Measurements from ENCODE around the gene KAT6B. TPM values are rescaled to one million over a fixed set of nuclear protein-coding genes. Genes with fewer than 3 reads are reported as not detected.

The KAT6B gene
- total RNA-seq, 1 donor from 2014 or later, result 41.0 TPM

DNA sequence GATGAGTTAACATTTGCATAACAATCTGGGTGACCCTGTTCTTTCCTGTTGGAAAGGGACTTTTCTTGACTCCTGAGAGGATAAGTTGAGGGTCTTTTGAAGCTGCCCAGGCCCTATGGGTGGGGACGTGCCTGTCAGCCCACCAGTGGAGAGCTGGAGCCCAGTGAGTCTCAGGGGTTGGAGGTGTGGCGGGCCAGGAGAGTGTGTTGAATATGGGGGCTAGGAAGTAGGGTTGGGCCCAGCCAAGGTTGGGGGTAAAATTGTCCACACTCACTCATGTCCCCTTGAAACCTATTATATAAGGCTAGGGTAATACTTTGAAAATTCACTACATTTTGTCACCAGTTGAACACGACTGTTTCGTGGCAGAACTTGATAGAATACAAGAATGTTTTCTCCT lies 17.9 kb upstream of the KAT6B start:
- no peak overlapping the region for H3K27ac ChIP-seq (replicated peaks)
- H3K4me3 ChIP-seq, result no peak overlapping the region
- H3K27me3 ChIP-seq (ENCODE audit: low read depth), result peaks cover 6% of the 10 kb centered on the region
- DNase-seq, result no peak
- TF ChIP-seq, protein P1, sequence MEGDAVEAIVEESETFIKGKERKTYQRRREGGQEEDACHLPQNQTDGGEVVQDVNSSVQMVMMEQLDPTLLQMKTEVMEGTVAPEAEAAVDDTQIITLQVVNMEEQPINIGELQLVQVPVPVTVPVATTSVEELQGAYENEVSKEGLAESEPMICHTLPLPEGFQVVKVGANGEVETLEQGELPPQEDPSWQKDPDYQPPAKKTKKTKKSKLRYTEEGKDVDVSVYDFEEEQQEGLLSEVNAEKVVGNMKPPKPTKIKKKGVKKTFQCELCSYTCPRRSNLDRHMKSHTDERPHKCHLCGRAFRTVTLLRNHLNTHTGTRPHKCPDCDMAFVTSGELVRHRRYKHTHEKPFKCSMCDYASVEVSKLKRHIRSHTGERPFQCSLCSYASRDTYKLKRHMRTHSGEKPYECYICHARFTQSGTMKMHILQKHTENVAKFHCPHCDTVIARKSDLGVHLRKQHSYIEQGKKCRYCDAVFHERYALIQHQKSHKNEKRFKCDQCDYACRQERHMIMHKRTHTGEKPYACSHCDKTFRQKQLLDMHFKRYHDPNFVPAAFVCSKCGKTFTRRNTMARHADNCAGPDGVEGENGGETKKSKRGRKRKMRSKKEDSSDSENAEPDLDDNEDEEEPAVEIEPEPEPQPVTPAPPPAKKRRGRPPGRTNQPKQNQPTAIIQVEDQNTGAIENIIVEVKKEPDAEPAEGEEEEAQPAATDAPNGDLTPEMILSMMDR (IDR thresholded peaks at IDR 0.05; ENCODE audit: borderline replicate concordance), result no peak
- intact Hi-C loops (cut with micrococcal nuclease), result no loop called here
- no peaks in the 10 kb centered on the region for H3K36me3 ChIP-seq
- peaks cover 4% of the 10 kb centered on the region for H3K9me3 ChIP-seq (replicated peaks)
- no peaks in the 10 kb centered on the region for H3K4me1 ChIP-seq

DNA sequence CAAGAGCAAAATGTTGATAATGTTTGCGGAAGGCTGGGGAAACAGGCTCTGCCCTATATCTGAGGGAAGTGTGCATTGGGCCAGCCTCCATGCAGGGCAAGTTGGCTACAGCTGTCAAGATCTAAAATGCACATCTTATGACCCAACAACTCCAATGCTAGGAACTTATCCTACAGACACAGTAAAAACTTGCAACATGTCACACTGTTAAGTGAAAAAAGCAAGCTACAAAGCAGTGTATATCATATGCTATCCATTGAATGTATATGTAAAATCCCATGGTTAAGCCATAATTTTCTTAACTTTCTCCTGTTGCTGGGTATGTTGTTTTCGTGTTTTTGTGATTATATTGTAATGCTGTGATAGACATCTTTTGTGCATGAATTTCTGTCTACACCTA lies 16.3 kb upstream of the KAT6B start:
- DNase-seq, result no peak
- Histone ChIP-seq H3K4me3 (no peak overlapping the region), H3K27me3 (ENCODE audit: low read depth) (peaks cover 6% of the 10 kb centered on the region), H3K9me3 (replicated peaks) (peaks cover 4% of the 10 kb centered on the region), H3K36me3 (no peaks in the 10 kb centered on the region), H3K4me1 (no peaks in the 10 kb centered on the region), H3K27ac (replicated peaks) (no peak overlapping the region)
- intact Hi-C loops (cut with micrococcal nuclease), result no loop called here
- TF ChIP-seq, protein P1 (IDR thresholded peaks at IDR 0.05; ENCODE audit: borderline replicate concordance), result no peak

DNA sequence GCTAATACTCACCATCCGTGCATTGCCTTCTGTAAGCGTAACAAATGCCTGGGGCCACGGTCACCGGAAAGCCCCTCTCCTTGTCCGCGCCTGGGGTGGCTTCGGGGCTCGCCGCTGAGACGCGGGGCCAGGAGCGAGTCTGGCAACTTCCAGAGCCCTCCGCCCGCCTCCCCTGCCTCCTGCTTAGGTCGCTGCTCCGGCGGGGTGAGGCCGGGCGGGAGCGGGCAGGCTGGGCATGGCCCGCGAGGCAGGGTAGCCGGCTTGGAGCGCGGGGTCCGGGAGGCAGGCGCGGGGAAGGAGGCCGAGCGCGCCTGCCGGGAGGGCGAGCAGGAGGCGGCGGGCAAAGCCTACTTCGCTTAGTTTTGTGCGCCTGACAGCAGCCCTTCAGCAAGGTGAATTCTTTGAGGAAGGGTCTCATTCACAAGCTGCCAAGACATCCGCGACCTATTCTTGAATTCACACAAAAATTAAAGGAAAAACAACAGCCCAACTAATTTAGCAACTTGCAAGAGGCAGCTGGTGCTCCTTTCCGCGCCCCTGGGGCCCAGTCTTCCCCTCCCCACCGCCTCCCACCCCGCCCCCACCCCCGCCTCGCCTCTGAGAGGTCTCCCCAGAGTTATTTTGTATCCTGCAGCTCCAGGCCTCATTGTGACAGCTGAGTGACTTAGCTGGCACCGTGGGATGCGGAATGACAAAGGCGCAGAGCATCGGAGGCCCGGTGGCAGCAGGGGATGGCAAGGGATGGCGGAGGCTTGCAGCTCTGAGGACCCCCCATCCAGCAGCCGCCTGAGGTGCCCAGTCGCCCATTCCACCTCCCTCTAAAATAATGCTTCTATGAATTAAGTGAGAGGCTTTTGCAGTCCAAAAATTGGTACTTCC lies 12.8 kb upstream of the KAT6B start:
- DNase-seq, result no peak
- Histone ChIP-seq H3K4me1 (no peaks in the 10 kb centered on the region), H3K27ac (replicated peaks) (no peak overlapping the region), H3K9me3 (replicated peaks) (peaks cover 16% of the 10 kb centered on the region), H3K4me3 (no peak overlapping the region), H3K27me3 (ENCODE audit: low read depth) (peaks cover 6% of the 10 kb centered on the region), H3K36me3 (no peaks in the 10 kb centered on the region)
- intact Hi-C loops (cut with micrococcal nuclease), result no loop called here
- TF ChIP-seq, protein P1 (IDR thresholded peaks at IDR 0.05; ENCODE audit: borderline replicate concordance), result no peak

DNA sequence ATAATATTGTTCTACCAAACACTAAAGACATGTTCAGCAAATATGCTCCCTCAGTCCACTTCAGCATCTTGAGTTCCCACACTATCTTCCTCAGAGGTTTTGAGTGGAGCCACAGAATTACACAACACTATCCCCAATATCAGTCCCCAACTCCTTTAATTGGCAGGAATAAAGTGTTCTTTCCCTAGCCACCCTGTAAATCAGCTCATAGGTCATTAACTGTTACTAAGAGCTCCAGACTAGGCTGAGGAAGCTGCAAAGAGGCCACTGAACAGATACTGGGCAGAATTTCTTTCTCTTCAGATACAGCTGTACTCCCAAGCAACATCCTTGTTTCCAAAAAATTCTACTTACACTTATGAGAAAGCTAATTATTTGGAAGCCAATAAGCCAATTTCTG lies 11.6 kb upstream of the KAT6B start:
- DNase-seq, result no peak
- H3K4me3 ChIP-seq, result no peak overlapping the region
- peaks cover 6% of the 10 kb centered on the region for H3K27me3 ChIP-seq (ENCODE audit: low read depth)

DNA sequence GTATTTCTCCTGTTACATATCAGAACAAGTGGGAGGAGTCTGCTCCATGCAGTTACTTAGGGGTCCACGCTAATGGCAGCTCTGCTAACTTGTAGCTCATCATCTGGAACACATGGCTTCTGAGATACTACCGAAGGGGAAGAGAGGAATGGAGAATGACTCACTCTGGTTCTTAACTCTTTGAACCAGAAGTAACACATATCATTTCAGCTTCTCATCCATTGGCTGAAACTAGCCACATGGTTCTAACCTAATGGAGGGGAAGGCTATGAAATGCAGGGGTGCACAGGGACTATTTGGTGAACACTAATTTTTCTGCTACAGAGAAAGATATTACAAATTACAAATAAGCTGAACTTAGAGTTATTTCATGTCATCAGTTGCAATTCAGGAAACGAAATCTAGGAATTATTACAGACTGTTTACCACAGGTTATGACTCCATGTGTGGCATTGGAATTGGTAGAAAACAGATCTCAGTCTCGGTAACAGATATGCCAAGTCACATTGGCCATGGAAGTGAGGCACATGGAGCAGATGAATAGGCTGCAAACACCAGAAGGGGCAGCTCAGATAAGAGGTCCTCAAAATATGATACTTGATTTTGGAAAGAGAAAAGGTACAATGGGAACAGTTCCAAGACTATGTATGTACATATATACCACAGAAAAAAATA lies 9.4 kb upstream of the KAT6B start:
- no peak for DNase-seq
- H3K27me3 ChIP-seq (ENCODE audit: low read depth), result peaks cover 6% of the 10 kb centered on the region
- TF ChIP-seq, protein P1 (IDR thresholded peaks at IDR 0.05; ENCODE audit: borderline replicate concordance), result no peak
- H3K4me3 ChIP-seq, result no peak overlapping the region
- H3K36me3 ChIP-seq, result no peaks in the 10 kb centered on the region
- H3K9me3 ChIP-seq (replicated peaks), result peaks cover 11% of the 10 kb centered on the region
- H3K4me1 ChIP-seq, result peaks cover 7% of the 10 kb centered on the region
- no peak overlapping the region for H3K27ac ChIP-seq (replicated peaks)
- intact Hi-C loops (cut with micrococcal nuclease), result no loop called here

More for the DNA sequence above, 11.6 kb upstream of the KAT6B start:
- peaks cover 16% of the 10 kb centered on the region for H3K9me3 ChIP-seq (replicated peaks)
- H3K27ac ChIP-seq (replicated peaks), result no peak overlapping the region
- TF ChIP-seq, protein P1 (IDR thresholded peaks at IDR 0.05; ENCODE audit: borderline replicate concordance), result no peak
- H3K36me3 ChIP-seq, result no peaks in the 10 kb centered on the region
- no peaks in the 10 kb centered on the region for H3K4me1 ChIP-seq
- intact Hi-C loops (cut with micrococcal nuclease), result no loop called here
